Coronary artery (tissue), 2 donors: Measurements from ENCODE around the gene C19orf33.

Experiments
- DNase-seq: peaks from one replicate; pipeline ENCODE4 v3.0.0-alpha.2; 2017; ENCODE audit warnings: low spot score
- H3K27ac ChIP-seq, 2 donors: fragments of 200-600 bp; sonication (generic); one replicate each; pipeline ENCODE4 v1.5.1; 2016 to 2019
- H3K4me3 ChIP-seq: fragments of 200-600 bp; sonication (generic); 2 replicates; pipeline ENCODE4 v1.5.1; 2016; ENCODE audit warnings: mild to moderate bottlenecking, moderate library complexity
- TF ChIP-seq, protein P1 (sequence below): fragments of 200-600 bp; sonication (generic); IDR thresholded peaks from one replicate; pipeline ENCODE4 v1.5.1; 2019; ENCODE audit warnings: antibody characterized with exemption

C19orf33 gene

DNA sequence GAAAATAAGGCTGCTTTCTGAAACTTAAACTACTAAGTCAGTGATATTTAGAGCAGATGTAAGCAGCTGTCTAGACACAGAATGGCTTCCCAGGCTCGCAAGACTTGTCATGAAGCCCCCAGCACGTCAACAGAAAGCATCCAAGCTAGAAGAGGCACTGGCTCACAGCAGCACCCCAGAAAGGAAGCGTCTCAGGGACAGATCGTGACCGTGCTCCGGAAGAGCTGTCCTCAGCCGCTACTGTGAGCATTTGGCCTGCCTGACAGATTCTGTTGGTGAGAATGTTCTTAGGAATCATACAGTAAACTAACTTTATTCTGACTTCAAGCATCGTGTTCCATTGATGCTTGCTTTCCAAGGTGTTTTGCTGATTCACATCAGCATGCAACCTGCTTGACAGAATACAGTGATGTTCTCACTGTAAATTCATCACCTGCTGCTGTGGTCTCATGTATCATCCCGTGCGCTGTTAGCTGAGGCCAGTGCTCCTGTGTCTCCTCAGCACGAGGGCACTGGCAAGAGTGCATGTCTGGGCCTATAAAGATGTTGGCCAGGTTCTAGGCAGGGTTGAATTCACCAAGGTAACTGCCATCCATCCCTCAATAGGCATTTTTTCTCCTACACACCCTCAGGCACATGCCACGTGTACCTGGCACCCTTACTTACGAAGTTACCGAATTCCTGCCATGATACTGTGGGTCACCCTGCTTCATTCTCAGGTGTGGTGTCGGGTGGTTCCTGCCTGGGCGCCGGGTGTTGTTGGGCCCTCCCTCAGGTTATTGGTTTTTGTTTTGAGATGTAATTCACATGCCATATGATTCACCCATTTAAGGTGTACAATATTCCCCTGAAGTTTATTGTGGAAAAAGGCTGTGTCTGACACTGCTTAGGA, 23.8 kb upstream of the C19orf33 start:
- TF ChIP-seq, protein P1, sequence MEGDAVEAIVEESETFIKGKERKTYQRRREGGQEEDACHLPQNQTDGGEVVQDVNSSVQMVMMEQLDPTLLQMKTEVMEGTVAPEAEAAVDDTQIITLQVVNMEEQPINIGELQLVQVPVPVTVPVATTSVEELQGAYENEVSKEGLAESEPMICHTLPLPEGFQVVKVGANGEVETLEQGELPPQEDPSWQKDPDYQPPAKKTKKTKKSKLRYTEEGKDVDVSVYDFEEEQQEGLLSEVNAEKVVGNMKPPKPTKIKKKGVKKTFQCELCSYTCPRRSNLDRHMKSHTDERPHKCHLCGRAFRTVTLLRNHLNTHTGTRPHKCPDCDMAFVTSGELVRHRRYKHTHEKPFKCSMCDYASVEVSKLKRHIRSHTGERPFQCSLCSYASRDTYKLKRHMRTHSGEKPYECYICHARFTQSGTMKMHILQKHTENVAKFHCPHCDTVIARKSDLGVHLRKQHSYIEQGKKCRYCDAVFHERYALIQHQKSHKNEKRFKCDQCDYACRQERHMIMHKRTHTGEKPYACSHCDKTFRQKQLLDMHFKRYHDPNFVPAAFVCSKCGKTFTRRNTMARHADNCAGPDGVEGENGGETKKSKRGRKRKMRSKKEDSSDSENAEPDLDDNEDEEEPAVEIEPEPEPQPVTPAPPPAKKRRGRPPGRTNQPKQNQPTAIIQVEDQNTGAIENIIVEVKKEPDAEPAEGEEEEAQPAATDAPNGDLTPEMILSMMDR: no peak
- DNase-seq: no peak
- no peak overlapping the region for H3K4me3 ChIP-seq
- peak overlapping the region; percentile 45 to 76 for H3K27ac ChIP-seq

DNA sequence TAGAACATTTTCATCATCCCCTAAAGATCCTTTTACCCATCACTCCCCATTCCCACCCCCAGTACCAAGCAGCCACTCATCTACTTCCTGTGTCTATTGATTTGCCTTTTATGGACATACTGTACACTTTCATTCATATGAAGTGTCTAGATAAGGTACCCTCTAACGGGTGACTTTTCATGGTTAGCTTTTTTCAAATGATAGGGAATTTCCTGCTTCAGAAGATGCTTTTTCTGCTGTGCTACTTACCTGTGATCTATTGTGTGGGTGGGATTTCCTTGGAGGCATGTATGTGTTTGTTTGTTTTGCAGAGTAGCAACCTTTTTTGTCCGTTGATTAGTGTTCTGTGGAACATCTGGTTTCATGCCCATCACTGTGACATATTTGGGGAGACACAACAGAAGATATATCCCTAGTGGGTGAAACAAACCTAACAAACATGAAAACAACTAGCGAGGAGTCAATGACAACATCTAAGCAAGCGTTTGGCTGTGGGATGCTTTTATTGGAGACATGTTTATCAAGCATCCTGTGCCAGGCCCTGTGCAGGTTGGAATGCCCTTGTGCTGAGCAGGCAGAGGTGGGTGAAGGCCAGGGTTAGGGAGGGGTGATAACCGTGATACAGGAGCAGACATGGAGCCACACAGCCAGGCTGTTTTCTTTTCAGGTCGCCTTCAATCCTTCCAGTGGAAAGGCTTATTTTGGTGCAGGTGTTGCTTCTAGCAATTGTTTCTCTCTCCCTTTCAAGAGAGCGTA, 22.1 kb upstream of the C19orf33 start:
- Histone ChIP-seq H3K4me3 (no peak overlapping the region), H3K27ac (no peak overlapping the region)
- no peak for DNase-seq
- TF ChIP-seq, protein P1: no peak

DNA sequence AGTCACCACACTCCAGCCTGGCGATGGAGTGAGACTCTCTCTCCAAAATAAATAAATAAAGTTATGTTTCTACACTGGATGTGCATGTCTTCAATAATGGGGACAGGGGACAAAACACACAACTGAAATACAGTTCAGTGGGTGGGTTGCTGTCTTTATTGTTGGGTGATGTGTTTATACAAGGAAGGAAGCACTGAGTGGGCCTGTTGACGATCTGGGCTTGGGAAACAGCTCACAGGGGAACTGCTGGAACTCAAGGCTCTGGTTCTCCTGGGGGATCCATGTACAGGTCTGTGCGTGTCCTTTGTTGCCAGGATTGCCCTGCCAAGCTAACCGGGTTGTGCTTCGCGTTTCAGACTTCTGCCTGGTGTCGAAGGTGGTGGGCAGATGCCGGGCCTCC, 20.8 kb upstream of the C19orf33 start:
- TF ChIP-seq, protein P1: no peak
- no peak overlapping the region for H3K27ac ChIP-seq
- H3K4me3 ChIP-seq: no peak overlapping the region
- DNase-seq: no peak

DNA sequence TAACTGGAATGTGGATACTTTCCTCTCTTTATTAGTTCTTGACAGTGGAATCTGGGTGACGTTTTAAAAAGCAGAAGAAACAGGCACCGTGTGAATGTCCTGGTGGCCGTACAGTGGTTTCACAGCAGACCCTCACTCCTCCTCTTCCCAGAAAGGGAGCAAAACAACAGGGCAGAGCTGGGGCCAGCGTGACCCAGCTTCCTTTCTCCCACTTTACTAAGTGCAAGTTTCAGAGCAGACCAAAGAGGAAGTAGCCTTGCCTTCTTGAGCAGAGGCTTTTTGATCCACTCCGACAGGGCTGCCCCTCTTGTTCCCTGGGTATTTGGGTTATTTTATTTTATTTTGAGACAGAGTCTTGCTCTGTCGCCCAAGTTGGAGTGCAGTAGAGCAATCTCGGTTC, 19.6 kb upstream of the C19orf33 start:
- Histone ChIP-seq H3K27ac (no peak overlapping the region), H3K4me3 (no peak overlapping the region)
- TF ChIP-seq, protein P1: no peak
- no peak for DNase-seq

DNA sequence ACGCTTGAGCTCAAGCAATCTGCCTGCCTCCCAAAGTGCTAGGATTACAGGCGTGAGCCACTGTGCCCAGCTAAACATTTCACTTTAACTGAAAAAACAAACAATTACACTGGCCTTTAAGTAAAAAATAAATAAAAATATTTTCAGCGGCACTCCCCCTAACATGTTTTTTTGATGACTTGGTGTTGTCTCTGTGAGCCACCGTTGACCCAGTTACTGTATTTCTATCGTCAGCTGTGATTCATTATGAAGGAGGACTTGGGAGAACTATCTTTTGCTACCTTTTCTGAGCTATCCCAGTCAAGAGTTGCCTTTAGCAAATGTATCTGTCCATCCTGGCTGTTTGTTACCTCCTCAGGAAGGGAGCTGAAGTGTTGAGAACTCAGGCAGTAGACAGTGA, 18.5 kb upstream of the C19orf33 start:
- TF ChIP-seq, protein P1: no peak
- Histone ChIP-seq H3K27ac (no peak overlapping the region), H3K4me3 (no peak overlapping the region)
- no peak for DNase-seq

DNA sequence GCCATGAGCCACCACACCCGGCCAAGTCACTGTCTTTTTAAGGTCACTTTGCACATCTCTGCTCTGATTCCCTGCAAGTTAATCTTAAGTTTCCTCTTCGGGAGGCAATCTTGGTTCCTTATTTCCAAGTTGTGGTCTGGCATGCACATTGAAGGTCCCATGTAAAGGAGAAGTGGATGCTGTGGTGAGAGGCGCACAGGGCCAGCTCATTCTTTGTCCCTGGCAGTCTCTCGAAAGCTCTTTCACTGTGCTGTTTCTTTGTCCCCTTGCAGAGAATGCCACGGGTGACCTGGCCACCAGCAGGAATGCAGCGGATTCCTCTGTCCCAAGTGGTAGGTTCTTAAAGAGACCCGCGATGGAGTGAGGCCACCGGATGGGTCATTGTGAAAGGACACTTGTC, 16.4 kb upstream of the C19orf33 start:
- TF ChIP-seq, protein P1: no peak
- H3K4me3 ChIP-seq: no peak overlapping the region
- no peak for DNase-seq
- H3K27ac ChIP-seq: no peak overlapping the region
